ENCODE measurements around the gene DTNA.

GRCh38 chr18:34676816-34677574, 33.1 kb upstream of the DTNA start:
- TF ChIP-seq POLR2AphosphoS5 (IDR thresholded peaks at IDR 0.05; ENCODE audit: low read depth, low read length) (no peak), POLR2A (IDR thresholded peaks at IDR 0.05; ENCODE audit: low read depth, low read length) (no peak)

Data from GM12892 (cell line).